HG02840 (cell line): ENCODE results near the gene AGTRAP.

Experiments
- ATAC-seq: cut with Tn5 transposase; IDR thresholded peaks from one replicate; pipeline ENCODE4 v1.9.1; 2021; ENCODE audit warnings: mild to moderate bottlenecking, moderate library complexity, moderate number of reproducible peaks; ENCODE audit not compliant: unreplicated experiment, low FRiP score

The AGTRAP gene

DNA sequence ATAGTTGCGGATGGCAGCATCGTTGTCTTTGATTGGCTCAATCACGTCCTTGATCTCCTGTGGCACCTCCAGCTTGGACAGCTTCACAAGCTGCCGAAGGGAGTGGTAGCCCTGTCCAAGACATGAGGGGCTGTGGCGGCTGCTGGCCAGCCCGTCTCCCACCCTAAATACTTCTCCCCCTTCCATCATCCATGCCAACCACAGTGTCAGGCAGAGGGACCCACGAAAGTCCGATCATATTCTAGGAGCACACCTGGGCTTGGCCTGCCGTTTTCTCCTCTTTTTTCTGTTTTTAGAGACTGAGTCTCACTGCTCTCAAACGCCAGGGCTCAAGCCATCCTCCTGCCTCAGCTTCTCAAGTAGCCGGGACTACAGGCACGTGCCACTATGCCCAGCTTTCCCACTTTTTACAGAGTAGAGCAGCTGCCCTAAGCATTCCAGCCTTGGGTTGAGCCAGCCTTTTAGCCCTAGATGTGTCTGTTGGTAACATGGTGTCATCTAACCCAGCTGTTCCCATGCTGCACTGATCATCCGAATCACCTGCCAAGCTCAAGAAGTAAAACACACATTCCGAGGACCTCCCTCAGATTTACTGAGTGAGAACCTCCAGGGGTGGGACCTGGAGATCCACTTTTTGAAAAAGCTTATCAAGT is 59.4 kb downstream of the AGTRAP start:
- ATAC-seq, result no peak

DNA sequence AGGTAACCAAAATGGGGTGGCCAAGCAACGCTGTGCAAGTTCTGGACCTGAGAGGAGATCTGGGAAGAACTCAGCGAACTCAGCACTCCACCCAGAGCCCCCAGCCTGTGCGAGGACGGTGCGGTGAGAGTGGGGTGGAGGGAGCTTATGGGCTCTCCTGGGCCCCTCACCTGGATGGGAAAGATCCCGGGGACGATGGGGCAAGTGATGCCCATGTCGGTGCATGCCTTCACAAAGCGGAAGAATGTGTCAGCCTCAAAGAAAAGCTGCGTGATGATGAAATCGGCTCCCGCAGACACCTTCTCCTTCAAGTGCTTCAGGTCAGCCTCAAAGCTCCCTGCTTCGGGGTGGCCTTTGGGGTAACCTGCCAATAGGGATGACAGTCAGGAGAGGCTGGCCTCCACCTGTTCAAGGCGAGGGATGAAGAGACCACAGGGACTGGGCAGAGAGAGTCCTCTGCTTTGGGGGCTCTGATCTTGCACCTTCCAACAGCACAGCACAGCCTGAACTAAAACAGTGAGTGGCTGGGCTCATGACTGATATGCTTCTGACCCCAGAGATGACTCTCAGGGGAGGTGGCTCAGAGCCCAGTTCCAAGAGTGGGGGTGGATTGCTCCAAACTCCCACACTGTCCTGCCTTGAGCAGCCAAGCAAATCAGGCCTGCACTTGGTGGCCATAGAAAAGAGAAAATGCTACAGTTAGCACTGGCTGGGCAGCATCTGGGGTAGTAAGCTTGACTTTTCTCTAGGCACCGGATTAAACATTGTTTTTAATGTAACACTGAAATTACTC is 60.3 kb downstream of the AGTRAP start:
- ATAC-seq, result no peak

- no peak for ATAC-seq
Measured at GRCh38 chr1:11797525-11798216, 61.7 kb downstream of the AGTRAP start.

DNA sequence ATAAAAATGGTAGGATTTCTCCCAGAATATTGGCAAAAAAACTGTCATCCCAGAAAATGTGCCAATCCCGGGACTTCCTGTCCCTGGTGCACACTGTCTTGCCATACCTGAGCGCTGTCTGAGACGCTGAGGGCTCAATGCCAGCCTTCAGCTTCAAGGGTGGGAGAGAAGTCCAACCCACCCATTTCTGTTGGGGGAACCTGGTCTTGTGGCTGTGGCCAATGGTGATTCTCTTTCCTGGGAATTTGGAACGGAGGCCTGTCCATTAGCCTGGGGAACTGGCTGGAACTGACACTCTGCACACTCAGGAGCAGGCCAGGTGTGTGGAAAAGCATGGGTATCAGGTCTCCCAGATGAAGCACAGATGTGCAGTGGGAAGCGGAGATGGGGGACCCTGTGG is 63.2 kb downstream of the AGTRAP start:
- ATAC-seq, result no peak

GRCh38 chr1:11799896-11800295 is 64.0 kb downstream of the AGTRAP start:
- no peak for ATAC-seq

DNA sequence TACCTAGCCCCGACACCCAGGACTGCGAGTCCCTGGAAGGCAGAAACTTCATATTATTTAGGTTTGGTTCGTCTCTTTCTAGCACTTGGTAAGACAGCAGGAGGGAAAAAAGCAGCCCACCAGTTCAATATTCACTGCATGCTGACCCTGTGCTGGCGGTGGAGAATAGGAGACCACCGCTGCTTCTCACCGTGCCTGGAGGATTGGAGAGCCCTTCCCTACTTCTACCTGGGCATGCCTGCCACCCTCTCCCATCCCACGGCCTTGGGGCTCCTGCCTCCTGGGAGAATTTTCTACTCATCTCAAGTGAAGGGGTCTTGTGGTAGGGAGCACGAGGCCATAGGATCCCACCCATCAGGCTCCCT is 64.4 kb downstream of the AGTRAP start:
- no peak for ATAC-seq
